ENCODE results near the gene ANK3.

The ANK3 gene

DNA sequence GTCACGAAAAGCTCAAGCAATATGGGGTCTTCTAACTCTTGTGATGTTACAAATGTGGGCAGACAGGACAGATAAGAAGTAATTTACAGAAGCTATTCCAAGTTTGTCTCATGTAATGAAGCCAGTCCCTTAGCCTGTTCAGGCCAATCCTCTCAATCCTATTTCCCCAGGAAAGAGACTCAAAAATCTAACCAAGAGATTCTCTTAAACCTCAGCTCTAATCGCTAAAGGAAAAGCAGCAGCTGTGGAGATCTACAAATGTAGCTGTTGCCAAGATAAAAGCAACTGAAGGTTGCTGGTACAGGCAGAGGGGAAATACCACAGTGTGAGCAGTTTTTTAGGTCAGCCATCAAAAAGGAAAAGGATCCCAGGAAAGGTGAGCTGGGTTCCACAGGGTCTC is 39.3 kb downstream of the ANK3 start:
- Mint-ChIP-seq H3K27ac (peak overlapping the region; percentile 83), H3K36me3 (no peaks in the 10 kb centered on the region), H3K4me1 (peaks cover 46% of the 10 kb centered on the region), H3K4me3 (no peak overlapping the region), H3K9me3 (no peaks in the 10 kb centered on the region), H3K27me3 (no peaks in the 10 kb centered on the region)
- ATAC-seq: no peak

- Mint-ChIP-seq H3K27me3 (no peaks in the 10 kb centered on the region), H3K4me1 (peaks cover 46% of the 10 kb centered on the region), H3K4me3 (no peak overlapping the region), H3K36me3 (no peaks in the 10 kb centered on the region), H3K27ac (peak overlapping the region; percentile 83), H3K9me3 (no peaks in the 10 kb centered on the region)
- ATAC-seq: no peak
Observed at GRCh38 chr10:60349426-60349825, 40.2 kb downstream of the ANK3 start.

GRCh38 chr10:60348982-60349381 is 40.7 kb downstream of the ANK3 start:
- H3K4me1 Mint-ChIP-seq: peaks cover 44% of the 10 kb centered on the region

GRCh38 chr10:60347270-60347669 is 42.4 kb downstream of the ANK3 start:
- H3K27ac Mint-ChIP-seq: no peak overlapping the region
- no peaks in the 10 kb centered on the region for H3K9me3 Mint-ChIP-seq
- peaks cover 27% of the 10 kb centered on the region for H3K4me1 Mint-ChIP-seq
- H3K4me3 Mint-ChIP-seq: no peak overlapping the region
- ATAC-seq: no peak
- no peaks in the 10 kb centered on the region for H3K27me3 Mint-ChIP-seq
- H3K36me3 Mint-ChIP-seq: no peaks in the 10 kb centered on the region

More at GRCh38 chr10:60348982-60349381, 40.7 kb downstream of the ANK3 start:
- no peaks in the 10 kb centered on the region for H3K9me3 Mint-ChIP-seq
- no peak for ATAC-seq
- H3K4me3 Mint-ChIP-seq: no peak overlapping the region
- H3K27ac Mint-ChIP-seq: no peak overlapping the region
- H3K36me3 Mint-ChIP-seq: no peaks in the 10 kb centered on the region
- H3K27me3 Mint-ChIP-seq: no peaks in the 10 kb centered on the region

- H3K27ac Mint-ChIP-seq: no peak overlapping the region
- no peak overlapping the region for H3K4me3 Mint-ChIP-seq
- no peak for ATAC-seq
- H3K4me1 Mint-ChIP-seq: peaks cover 21% of the 10 kb centered on the region
- H3K36me3 Mint-ChIP-seq: no peaks in the 10 kb centered on the region
- no peaks in the 10 kb centered on the region for H3K27me3 Mint-ChIP-seq
- no peaks in the 10 kb centered on the region for H3K9me3 Mint-ChIP-seq
Observed at GRCh38 chr10:60346661-60347060, 43.0 kb downstream of the ANK3 start.

- Mint-ChIP-seq H3K27ac (no peak overlapping the region), H3K9me3 (no peaks in the 10 kb centered on the region), H3K4me1 (peaks cover 6% of the 10 kb centered on the region), H3K27me3 (no peaks in the 10 kb centered on the region), H3K4me3 (no peak overlapping the region), H3K36me3 (no peaks in the 10 kb centered on the region)
- ATAC-seq: no peak
Observed at GRCh38 chr10:60343254-60343653, 46.4 kb downstream of the ANK3 start.

DNA sequence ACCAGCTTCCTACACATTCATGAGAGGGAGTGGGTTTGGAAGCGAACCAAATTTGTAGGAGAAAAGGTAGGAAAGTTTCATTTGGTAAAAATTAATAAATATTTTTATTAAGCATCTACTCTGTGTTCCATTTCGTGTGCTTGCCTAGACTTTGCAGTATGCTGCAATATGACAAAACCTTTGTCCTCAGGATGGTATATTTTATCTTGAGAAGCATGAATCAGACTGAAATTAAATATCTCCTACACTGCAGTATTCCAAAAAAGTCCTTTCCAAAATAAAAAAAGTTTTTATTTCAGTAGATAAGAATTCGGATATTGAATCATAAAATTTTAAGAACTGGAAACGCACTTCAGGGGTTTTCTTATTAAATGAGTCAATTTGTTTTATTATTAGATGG is 47.7 kb downstream of the ANK3 start:
- no peak for ATAC-seq
- Mint-ChIP-seq H3K27me3 (no peaks in the 10 kb centered on the region), H3K4me3 (no peak overlapping the region), H3K36me3 (no peaks in the 10 kb centered on the region), H3K9me3 (no peaks in the 10 kb centered on the region), H3K27ac (no peak overlapping the region), H3K4me1 (peaks cover 12% of the 10 kb centered on the region)

DNA sequence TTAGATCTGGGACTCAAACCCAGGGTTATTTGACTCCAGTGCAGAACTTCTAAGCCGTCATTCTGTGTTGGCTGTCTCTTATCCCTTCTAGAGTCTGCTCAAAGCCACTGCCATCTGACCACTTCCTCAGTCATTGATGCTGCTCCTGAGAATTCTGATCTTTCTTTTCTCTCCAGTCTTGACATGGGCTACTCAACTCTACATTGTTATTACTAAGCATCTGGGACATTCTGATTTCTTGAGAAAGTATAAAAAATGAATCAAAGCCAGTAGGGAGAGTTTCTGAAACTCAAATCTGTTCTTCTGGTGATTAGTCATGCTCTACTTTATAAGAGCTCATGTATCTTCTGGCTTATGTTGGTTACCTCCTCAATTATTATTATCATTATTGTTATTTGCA is 48.7 kb downstream of the ANK3 start:
- Mint-ChIP-seq H3K4me3 (no peak overlapping the region), H3K9me3 (no peaks in the 10 kb centered on the region), H3K36me3 (no peaks in the 10 kb centered on the region), H3K4me1 (peaks cover 14% of the 10 kb centered on the region), H3K27ac (no peak overlapping the region), H3K27me3 (no peaks in the 10 kb centered on the region)
- ATAC-seq: peak; percentile 36

GRCh38 chr10:60339757-60340156 is 49.9 kb downstream of the ANK3 start:
- Mint-ChIP-seq H3K9me3 (no peaks in the 10 kb centered on the region), H3K27ac (no peak overlapping the region), H3K4me1 (peaks cover 18% of the 10 kb centered on the region), H3K27me3 (no peaks in the 10 kb centered on the region), H3K36me3 (no peaks in the 10 kb centered on the region), H3K4me3 (no peak overlapping the region)
- no peak for ATAC-seq

DNA sequence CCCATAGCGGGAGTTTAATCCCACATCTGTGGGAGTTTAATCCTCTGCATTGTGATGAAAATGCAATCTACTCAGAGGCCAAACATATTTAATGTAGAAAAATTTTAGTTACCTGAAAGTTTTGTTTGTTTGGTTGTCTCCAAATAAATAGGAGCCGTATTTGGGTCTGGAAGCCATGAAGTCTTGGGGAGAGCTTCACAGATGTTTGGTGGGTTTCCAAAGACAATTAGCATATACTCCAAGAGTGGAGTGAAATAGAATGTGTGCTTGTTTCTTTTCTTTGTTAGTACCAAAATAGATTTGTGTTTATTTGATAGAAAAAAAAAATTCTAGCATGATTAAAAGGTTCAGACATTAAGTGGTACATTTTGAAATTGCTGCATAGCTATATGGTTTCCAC is 50.9 kb downstream of the ANK3 start:
- Mint-ChIP-seq H3K27me3 (no peaks in the 10 kb centered on the region), H3K9me3 (no peaks in the 10 kb centered on the region), H3K36me3 (no peaks in the 10 kb centered on the region), H3K4me3 (no peak overlapping the region), H3K27ac (no peak overlapping the region), H3K4me1 (peaks cover 18% of the 10 kb centered on the region)
- no peak for ATAC-seq

GRCh38 chr10:60338002-60338564 is 51.6 kb downstream of the ANK3 start:
- H3K36me3 Mint-ChIP-seq: no peaks in the 10 kb centered on the region
- no peaks in the 10 kb centered on the region for H3K9me3 Mint-ChIP-seq
- H3K27me3 Mint-ChIP-seq: no peaks in the 10 kb centered on the region
- no peak for ATAC-seq
- H3K4me3 Mint-ChIP-seq: no peak overlapping the region
- peaks cover 18% of the 10 kb centered on the region for H3K4me1 Mint-ChIP-seq
- H3K27ac Mint-ChIP-seq: no peak overlapping the region

GRCh38 chr10:60336901-60337630 is 52.6 kb downstream of the ANK3 start:
- H3K27ac Mint-ChIP-seq: peak overlapping the region; percentile 2
- no peaks in the 10 kb centered on the region for H3K9me3 Mint-ChIP-seq
- H3K27me3 Mint-ChIP-seq: no peaks in the 10 kb centered on the region
- peaks cover 18% of the 10 kb centered on the region for H3K4me1 Mint-ChIP-seq
- H3K36me3 Mint-ChIP-seq: no peaks in the 10 kb centered on the region
- no peak overlapping the region for H3K4me3 Mint-ChIP-seq
- no peak for ATAC-seq

GRCh38 chr10:60335708-60336107 is 54.0 kb downstream of the ANK3 start:
- peak; percentile 51 for ATAC-seq
- no peaks in the 10 kb centered on the region for H3K9me3 Mint-ChIP-seq
- H3K4me1 Mint-ChIP-seq: peaks cover 12% of the 10 kb centered on the region
- no peaks in the 10 kb centered on the region for H3K36me3 Mint-ChIP-seq
- no peak overlapping the region for H3K4me3 Mint-ChIP-seq
- H3K27me3 Mint-ChIP-seq: no peaks in the 10 kb centered on the region
- no peak overlapping the region for H3K27ac Mint-ChIP-seq

DNA sequence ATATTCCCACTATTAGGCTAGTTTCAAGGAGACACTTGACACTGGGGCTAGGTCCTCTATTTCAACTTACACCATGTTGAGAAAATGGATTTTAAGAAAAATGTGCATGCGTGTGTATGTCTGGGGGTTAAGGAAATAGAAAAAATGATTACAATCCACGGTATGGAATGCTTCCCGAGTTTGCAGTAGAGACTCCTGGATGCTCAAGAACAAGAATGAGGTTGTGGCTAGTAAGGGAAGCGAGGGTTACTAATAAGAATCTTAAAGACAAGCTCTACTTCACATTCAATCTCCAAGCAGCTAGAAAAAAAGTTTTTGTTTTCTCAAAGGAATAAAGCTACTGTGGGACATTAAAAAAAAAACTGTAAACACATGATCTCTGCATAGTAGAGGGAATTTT is 54.7 kb downstream of the ANK3 start:
- peaks cover 5% of the 10 kb centered on the region for H3K36me3 Mint-ChIP-seq
- no peaks in the 10 kb centered on the region for H3K9me3 Mint-ChIP-seq
- no peaks in the 10 kb centered on the region for H3K27me3 Mint-ChIP-seq
- H3K4me1 Mint-ChIP-seq: peaks cover 18% of the 10 kb centered on the region
- H3K27ac Mint-ChIP-seq: no peak overlapping the region
- no peak overlapping the region for H3K4me3 Mint-ChIP-seq
- no peak for ATAC-seq

DNA sequence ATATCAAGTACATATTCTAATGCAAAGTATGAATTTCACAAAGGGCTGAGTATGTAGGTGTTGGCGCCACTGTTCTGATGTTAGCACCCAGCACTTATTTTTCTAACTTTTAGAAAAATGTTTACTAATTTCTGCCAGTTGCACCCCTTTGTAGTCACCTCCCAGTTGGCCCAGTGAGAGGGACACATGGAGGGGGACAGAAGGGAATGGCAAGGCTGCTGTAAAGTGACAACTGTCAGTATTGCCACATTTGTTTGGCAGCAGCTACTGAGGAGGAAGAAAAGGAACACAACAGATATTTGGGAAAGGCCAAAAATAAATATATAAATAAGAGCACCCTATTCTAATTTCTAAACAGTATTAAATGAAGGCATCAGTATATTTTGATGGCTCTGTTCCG is 57.3 kb downstream of the ANK3 start:
- Mint-ChIP-seq H3K4me1 (peaks cover 17% of the 10 kb centered on the region), H3K36me3 (peaks cover 14% of the 10 kb centered on the region), H3K9me3 (no peaks in the 10 kb centered on the region), H3K27me3 (no peaks in the 10 kb centered on the region), H3K27ac (no peak overlapping the region), H3K4me3 (no peak overlapping the region)
- no peak for ATAC-seq

DNA sequence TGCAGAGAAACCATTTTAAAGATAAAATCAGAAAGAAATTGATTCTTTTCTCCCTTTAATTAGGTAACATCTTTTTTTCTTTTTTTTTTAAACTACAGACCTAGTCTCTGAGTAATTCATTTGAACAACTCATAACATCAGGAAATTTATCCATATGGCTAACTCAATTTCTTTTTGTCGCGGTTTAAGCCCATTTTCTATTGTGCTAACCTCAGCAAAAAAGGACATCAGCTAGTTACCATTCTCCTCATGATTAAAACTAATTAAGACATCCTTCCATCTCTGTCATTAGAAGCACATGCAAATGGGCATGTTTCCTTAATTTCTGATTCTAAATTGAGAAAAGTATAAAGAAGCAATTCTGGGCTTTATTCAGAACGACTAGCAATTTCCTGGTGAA is 57.8 kb downstream of the ANK3 start:
- no peaks in the 10 kb centered on the region for H3K9me3 Mint-ChIP-seq
- peaks cover 14% of the 10 kb centered on the region for H3K36me3 Mint-ChIP-seq
- peaks cover 13% of the 10 kb centered on the region for H3K4me1 Mint-ChIP-seq
- no peaks in the 10 kb centered on the region for H3K27me3 Mint-ChIP-seq
- ATAC-seq: no peak
- H3K27ac Mint-ChIP-seq: no peak overlapping the region
- no peak overlapping the region for H3K4me3 Mint-ChIP-seq

Measured in stimulated activated memory B cell treated with anti-CD40 and anti-IgM and Interleukin-4, amounts not matched to agents 10 μg/mL and 1 μg/mL and 100 μg/mL, for 72 hours (primary cell).